ENCODE results near the gene SNX9.

Gene SNX9

GRCh38 chr6:157994125-157994795 is 171.2 kb downstream of the SNX9 start:
- TF ChIP-seq, protein P1, sequence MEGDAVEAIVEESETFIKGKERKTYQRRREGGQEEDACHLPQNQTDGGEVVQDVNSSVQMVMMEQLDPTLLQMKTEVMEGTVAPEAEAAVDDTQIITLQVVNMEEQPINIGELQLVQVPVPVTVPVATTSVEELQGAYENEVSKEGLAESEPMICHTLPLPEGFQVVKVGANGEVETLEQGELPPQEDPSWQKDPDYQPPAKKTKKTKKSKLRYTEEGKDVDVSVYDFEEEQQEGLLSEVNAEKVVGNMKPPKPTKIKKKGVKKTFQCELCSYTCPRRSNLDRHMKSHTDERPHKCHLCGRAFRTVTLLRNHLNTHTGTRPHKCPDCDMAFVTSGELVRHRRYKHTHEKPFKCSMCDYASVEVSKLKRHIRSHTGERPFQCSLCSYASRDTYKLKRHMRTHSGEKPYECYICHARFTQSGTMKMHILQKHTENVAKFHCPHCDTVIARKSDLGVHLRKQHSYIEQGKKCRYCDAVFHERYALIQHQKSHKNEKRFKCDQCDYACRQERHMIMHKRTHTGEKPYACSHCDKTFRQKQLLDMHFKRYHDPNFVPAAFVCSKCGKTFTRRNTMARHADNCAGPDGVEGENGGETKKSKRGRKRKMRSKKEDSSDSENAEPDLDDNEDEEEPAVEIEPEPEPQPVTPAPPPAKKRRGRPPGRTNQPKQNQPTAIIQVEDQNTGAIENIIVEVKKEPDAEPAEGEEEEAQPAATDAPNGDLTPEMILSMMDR (IDR thresholded peaks at IDR 0.05) = no peak
- DNase-seq = no peak
- peaks cover 6% of the 10 kb centered on the region for H3K27me3 Mint-ChIP-seq (ENCODE audit: low read depth, poor library complexity)
- H3K4me1 Mint-ChIP-seq = peaks cover 56% of the 10 kb centered on the region
- no peak overlapping the region for H3K27ac Mint-ChIP-seq
- no peak overlapping the region for H3K4me3 Mint-ChIP-seq
- no peaks in the 10 kb centered on the region for H3K36me3 Mint-ChIP-seq (ENCODE audit: low read depth)
- no peaks in the 10 kb centered on the region for H3K9me3 Mint-ChIP-seq
